ENCODE measurements around the gene NCOA7. TPM values are rescaled to one million over a fixed set of nuclear protein-coding genes. Genes with fewer than 3 reads are reported as not detected.

NCOA7 gene
- total and polyA plus RNA-seq, 9 of the 15 experiments (the other 6 are each of a cell fraction or from before 2014, with no cell fraction given) = 5.8 to 14.6 (median 9.3) TPM

- FAIRE-seq = no peak
- Histone ChIP-seq H3K27ac (ENCODE audit: extremely low read depth, low read depth, low read length) (no peak overlapping the region), H3K9me3 (replicated peaks; ENCODE audit: control insufficient read depth, insufficient read depth, low read depth, low read length) (no peaks in the 10 kb centered on the region), H3K9ac (ENCODE audit: insufficient read depth in 1 of 2, low read depth in 2 of 2, low read length in 2 of 2) (no peak overlapping the region), H3K4me2 (ENCODE audit: insufficient read depth, low read length) (no peak overlapping the region), H3K9me1 (ENCODE audit: control insufficient read depth, insufficient read depth, low read length) (peaks cover 3% of the 10 kb centered on the region), H2AFZ (ENCODE audit: low read depth, low read length) (no peak overlapping the region), H3K27me3 (ENCODE audit: control insufficient read depth in 2 of 2, insufficient read depth in 2 of 2, low read length in 2 of 2) (peaks cover 11 to 24% of the 10 kb centered on the region in 2 experiments), H4K20me1 (replicated peaks; ENCODE audit: control insufficient read depth, insufficient read depth, low read length) (no peaks in the 10 kb centered on the region), H3K4me1 (replicated peaks in 1 of 2; ENCODE audit: control insufficient read depth in 2 of 2, insufficient read depth in 2 of 2, low read length in 2 of 2) (peaks cover 6 to 12% of the 10 kb centered on the region in 2 experiments; a peak in 4 of 5 replicates), H3K36me3 (ENCODE audit: control insufficient read depth, insufficient read depth, low read length) (no peaks in the 10 kb centered on the region), H3K79me2 (ENCODE audit: control insufficient read depth, insufficient read depth, low read length) (no peaks in the 10 kb centered on the region), H3K4me3 (no peak overlapping the region)
- no peak for ATAC-seq
- intact Hi-C loops (cut with micrococcal nuclease) (loop anchor here (1.0 kb wide), 2 partner anchors 242 to 440 kb away; no protein-coding TSS in a partner anchor), in situ Hi-C loops (cut with MboI) (loop anchor here (10.0 to 25.0 kb wide), 2 partner anchors 592 to 879 kb away; partner anchors contain the start of gene TPD52L1)
- ChIA-PET POLR2A (interaction anchor here (0.6 kb wide), 1 partner anchor 11 kb away, joined by 3 read pairs; no protein-coding TSS in a partner anchor), CTCF (ENCODE audit: low intra/inter-chr PET ratio) (interaction anchor here (0.7 to 1.3 kb wide), 6 partner anchors 10 to 883 kb away, joined by 3 to 5 read pairs (median 4); no protein-coding TSS in a partner anchor)
- TF ChIP-seq, protein P1, sequence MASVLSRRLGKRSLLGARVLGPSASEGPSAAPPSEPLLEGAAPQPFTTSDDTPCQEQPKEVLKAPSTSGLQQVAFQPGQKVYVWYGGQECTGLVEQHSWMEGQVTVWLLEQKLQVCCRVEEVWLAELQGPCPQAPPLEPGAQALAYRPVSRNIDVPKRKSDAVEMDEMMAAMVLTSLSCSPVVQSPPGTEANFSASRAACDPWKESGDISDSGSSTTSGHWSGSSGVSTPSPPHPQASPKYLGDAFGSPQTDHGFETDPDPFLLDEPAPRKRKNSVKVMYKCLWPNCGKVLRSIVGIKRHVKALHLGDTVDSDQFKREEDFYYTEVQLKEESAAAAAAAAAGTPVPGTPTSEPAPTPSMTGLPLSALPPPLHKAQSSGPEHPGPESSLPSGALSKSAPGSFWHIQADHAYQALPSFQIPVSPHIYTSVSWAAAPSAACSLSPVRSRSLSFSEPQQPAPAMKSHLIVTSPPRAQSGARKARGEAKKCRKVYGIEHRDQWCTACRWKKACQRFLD (CRISPR knock-in tag; IDR thresholded peaks at IDR 0.05) = no peak
- TF ChIP-seq NEUROD1 (IDR thresholded peaks at IDR 0.05; ENCODE audit: borderline replicate concordance, low read depth, low read length, partially characterized antibody) (no peak), NCOA6 (IDR thresholded peaks at IDR 0.05) (no peak), TEAD4 (IDR thresholded peaks at IDR 0.05; ENCODE audit: low read length) (no peak), TEAD4 (CRISPR knock-in tag; IDR thresholded peaks at IDR 0.05; ENCODE audit: borderline replicate concordance) (no peak), ZNF431 (CRISPR knock-in tag; IDR thresholded peaks at IDR 0.05) (no peak)
- no peak for DNase-seq (ENCODE audit: extremely low read depth in 1 of 4, low spot score in 3 of 4)
- BruUV-seq (replicated peaks) = no TSS peak
Observed at GRCh38 chr6:125753937-125754259, 36.9 kb upstream of the NCOA7 start.
